Liver (tissue), 9 donors: Measurements from ENCODE around the gene JAZF1. TPM values are rescaled to one million over a fixed set of nuclear protein-coding genes. Genes with fewer than 3 reads are reported as not detected.

Experiments used
- DNase-seq: peaks from one replicate; pipeline ENCODE4 v3.0.0-alpha.2; 2017; ENCODE audit warnings: low spot score
- H3K27ac ChIP-seq, 2 donors: one replicate each; pipeline ENCODE4 v1.7.0; 2013; ENCODE audit warnings: inconsistent platforms in 2 of 2, low read length in 2 of 2, control low read depth in 1 of 2, low read depth in 1 of 2, mild to moderate bottlenecking in 1 of 2
- H3K27me3 ChIP-seq, 4 donors: one replicate each; pipeline versions ENCODE4 v1.6.1 to v1.7.0; 2013; ENCODE audit warnings: low read length in 3 of 4, inconsistent platforms in 1 of 4, mild to moderate bottlenecking in 1 of 4, moderate library complexity in 1 of 4; ENCODE audit not compliant: control insufficient read depth in 4 of 4, insufficient read depth in 4 of 4
- H3K36me3 ChIP-seq, 4 donors: one replicate each; pipeline versions ENCODE4 v1.6.1 to v1.7.0; 2013; ENCODE audit warnings: low read length in 3 of 4, mild to moderate bottlenecking in 3 of 4, low read depth in 1 of 4, moderate library complexity in 1 of 4; ENCODE audit not compliant: control insufficient read depth in 4 of 4, insufficient read depth in 3 of 4
- H3K4me1 ChIP-seq, 4 donors: one replicate each; pipeline versions ENCODE4 v1.6.1 to v1.7.0; 2013; ENCODE audit warnings: low read length in 3 of 4, mild to moderate bottlenecking in 3 of 4, moderate library complexity in 1 of 4; ENCODE audit not compliant: control insufficient read depth in 4 of 4, insufficient read depth in 4 of 4
- H3K4me3 ChIP-seq, 3 donors: one replicate each; pipeline versions ENCODE4 v1.6.1 to v1.7.0; 2013; ENCODE audit warnings: low read length in 3 of 3, control low read depth in 1 of 3, low read depth in 1 of 3, mild to moderate bottlenecking in 1 of 3
- H3K9ac ChIP-seq, 2 donors: one replicate each; pipeline ENCODE4 v1.7.0; 2013; ENCODE audit warnings: low read length in 2 of 2, mild to moderate bottlenecking in 2 of 2, moderate library complexity in 2 of 2, control low read depth in 1 of 2, low read depth in 1 of 2
- H3K9me3 ChIP-seq, 4 donors: one replicate each; pipeline versions ENCODE4 v1.6.1 to v1.7.0; 2013; ENCODE audit warnings: low read length in 3 of 4; ENCODE audit not compliant: control insufficient read depth in 4 of 4
- EGR1 ChIP-seq, 2 donors: IDR thresholded peaks; 2 replicates each; pipeline ENCODE4 v1.6.1; 2016 to 2018; ENCODE audit warnings: antibody characterized with exemption in 2 of 2, low read depth in 2 of 2
- FOXA1 ChIP-seq: IDR thresholded peaks from 2 replicates; pipeline ENCODE4 v1.6.1; 2016; ENCODE audit warnings: antibody characterized with exemption
- FOXA2 ChIP-seq: IDR thresholded peaks from 2 replicates; pipeline ENCODE4 v1.6.1; 2016; ENCODE audit warnings: antibody characterized with exemption
- GABPA ChIP-seq, 2 donors: IDR thresholded peaks in 1 of 2; conservative IDR thresholded peaks in 1 of 2; 2 replicates each; pipeline ENCODE4 v1.6.1; 2016; ENCODE audit warnings: antibody characterized with exemption in 2 of 2, mild to moderate bottlenecking in 1 of 2, moderate library complexity in 1 of 2
- HNF4A ChIP-seq, 2 donors: conservative IDR thresholded peaks; 2 replicates each; pipeline ENCODE4 v1.6.1; 2016; ENCODE audit warnings: antibody characterized with exemption in 2 of 2, mild to moderate bottlenecking in 2 of 2
- HNF4G ChIP-seq: IDR thresholded peaks from 2 replicates; pipeline ENCODE4 v1.6.1; 2016; ENCODE audit warnings: antibody characterized with exemption
- JUND ChIP-seq, 2 donors: IDR thresholded peaks; 2 replicates each; pipeline ENCODE4 v1.6.1; 2016; ENCODE audit warnings: antibody characterized with exemption in 2 of 2
- NR2F2 ChIP-seq: IDR thresholded peaks from 2 replicates; pipeline ENCODE4 v1.6.1; 2016; ENCODE audit warnings: antibody characterized with exemption
- RAD21 ChIP-seq, 2 donors: IDR thresholded peaks; 2 replicates each; pipeline ENCODE4 v1.6.1; 2016; ENCODE audit warnings: antibody characterized with exemption in 2 of 2, mild to moderate bottlenecking in 2 of 2
- RXRA ChIP-seq, 2 donors: IDR thresholded peaks; 2 replicates each; pipeline ENCODE4 v1.6.1; 2017 to 2018; ENCODE audit warnings: antibody characterized with exemption in 2 of 2, mild to moderate bottlenecking in 1 of 2
- SP1 ChIP-seq: IDR thresholded peaks from 2 replicates; pipeline ENCODE4 v1.6.1; 2018; ENCODE audit warnings: antibody characterized with exemption, mild to moderate bottlenecking
- TAF1 ChIP-seq: conservative IDR thresholded peaks from 2 replicates; pipeline ENCODE4 v1.6.1; 2016; ENCODE audit warnings: antibody characterized with exemption, mild to moderate bottlenecking
- YY1 ChIP-seq: IDR thresholded peaks from 2 replicates; pipeline ENCODE4 v1.6.1; 2016; ENCODE audit warnings: antibody characterized with exemption, mild to moderate bottlenecking
- WGBS: extraction: QIAGEN DNeasy Blood & Tissue Kit; methylation state at CpG from one replicate; pipeline ENCODE4 v1.1.7; 2013; 5-methylcytosine and 5-hydroxymethylcytosine counted together
- polyA plus RNA-seq, 2 donors: library from polyadenylated mRNA; stranded (reverse) in 1 of 2; unstranded in 1 of 2; fragments of 200-250 nt in 1 of 2; fragments of >200 nt in 1 of 2; fragmentation: Nextera tagmentation in 1 of 2; extraction: Ambion mirVana in 1 of 2; gene quantifications; one replicate each; pipeline versions ENCODE4 v1.2.1 to v1.2.3, GENCODE V29; 2013 to 2015
- total RNA-seq, 2 donors: library from RNA; depleted of rRNA; stranded (reverse); fragments of >200 nt; gene quantifications; one replicate each; pipeline ENCODE4 v1.2.3, GENCODE V29; 2014
- TF ChIP-seq, protein P1 (sequence below): fragments of 150-350 bp; IDR thresholded peaks from 2 replicates; pipeline ENCODE4 v1.5.1; 2017; ENCODE audit warnings: improper control_type of control experiment, low read depth, low read length; ENCODE audit not compliant: missing input control
- TF ChIP-seq, protein P2 (sequence below): IDR thresholded peaks from 2 replicates; pipeline ENCODE4 v1.6.1; 2016; ENCODE audit warnings: antibody characterized with exemption
- TF ChIP-seq, protein P3 (sequence below): IDR thresholded peaks from 2 replicates; pipeline ENCODE4 v1.6.1; 2016; ENCODE audit warnings: antibody characterized with exemption
- TF ChIP-seq, protein P4 (sequence below): IDR thresholded peaks from 2 replicates; pipeline ENCODE4 v1.6.1; 2016; ENCODE audit warnings: antibody characterized with exemption
- TF ChIP-seq, protein P5 (sequence below): IDR thresholded peaks from 2 replicates; pipeline ENCODE4 v1.6.1; 2016; ENCODE audit warnings: antibody characterized with exemption, mild to moderate bottlenecking
- donor health status: healthy.
- donor health status: healthy.
- donor health status: healthy.
- donor health status: healthy.
- donor health status: healthy.

Gene JAZF1
- total and polyA plus RNA-seq, 4 donors, result 2.7 to 17.8 (median 4.0) TPM

DNA sequence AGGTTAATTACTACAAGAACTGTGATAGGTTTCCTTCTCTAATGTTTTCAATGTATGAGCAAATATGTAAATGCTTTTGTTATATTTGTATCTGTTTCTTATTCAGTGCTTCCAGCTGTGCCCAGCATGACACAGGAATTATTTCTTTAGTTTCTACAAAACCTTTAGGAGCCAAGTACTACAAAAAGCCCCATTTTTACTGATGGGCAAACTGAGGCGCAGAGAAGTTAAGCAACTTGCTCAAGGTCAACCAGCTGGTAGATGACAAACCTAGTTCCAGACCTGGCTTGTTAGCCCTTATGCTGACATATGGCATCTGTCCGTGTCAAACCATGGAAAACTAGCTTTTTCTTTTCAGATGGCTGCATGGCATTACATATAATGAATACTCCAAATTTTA, 134.6 kb downstream of the JAZF1 start:
- no peak overlapping the region for H3K4me3 ChIP-seq
- H3K9me3 ChIP-seq, result no peaks in the 10 kb centered on the region
- no peak overlapping the region for H3K27ac ChIP-seq
- no peaks in the 10 kb centered on the region for H3K27me3 ChIP-seq
- whole genome bisulfite sequencing, result 98% methylated on average over 2 of the region's 2 CpGs
- no peak for DNase-seq
- TF ChIP-seq YY1, result no peak
- TF ChIP-seq FOXA2, result no peak
- no peak for TF ChIP-seq SP1
- no peak for TF ChIP-seq RAD21 (IDR thresholded peaks at IDR 0.05)
- TF ChIP-seq NR2F2, result no peak
- no peak for TF ChIP-seq HNF4G
- no peak for TF ChIP-seq TAF1
- no peak for TF ChIP-seq EGR1 (IDR thresholded peaks at IDR 0.05; ENCODE audit: low read depth in 2 of 2)
- no peak for TF ChIP-seq JUND (IDR thresholded peaks at IDR 0.05)
- TF ChIP-seq, protein P1, sequence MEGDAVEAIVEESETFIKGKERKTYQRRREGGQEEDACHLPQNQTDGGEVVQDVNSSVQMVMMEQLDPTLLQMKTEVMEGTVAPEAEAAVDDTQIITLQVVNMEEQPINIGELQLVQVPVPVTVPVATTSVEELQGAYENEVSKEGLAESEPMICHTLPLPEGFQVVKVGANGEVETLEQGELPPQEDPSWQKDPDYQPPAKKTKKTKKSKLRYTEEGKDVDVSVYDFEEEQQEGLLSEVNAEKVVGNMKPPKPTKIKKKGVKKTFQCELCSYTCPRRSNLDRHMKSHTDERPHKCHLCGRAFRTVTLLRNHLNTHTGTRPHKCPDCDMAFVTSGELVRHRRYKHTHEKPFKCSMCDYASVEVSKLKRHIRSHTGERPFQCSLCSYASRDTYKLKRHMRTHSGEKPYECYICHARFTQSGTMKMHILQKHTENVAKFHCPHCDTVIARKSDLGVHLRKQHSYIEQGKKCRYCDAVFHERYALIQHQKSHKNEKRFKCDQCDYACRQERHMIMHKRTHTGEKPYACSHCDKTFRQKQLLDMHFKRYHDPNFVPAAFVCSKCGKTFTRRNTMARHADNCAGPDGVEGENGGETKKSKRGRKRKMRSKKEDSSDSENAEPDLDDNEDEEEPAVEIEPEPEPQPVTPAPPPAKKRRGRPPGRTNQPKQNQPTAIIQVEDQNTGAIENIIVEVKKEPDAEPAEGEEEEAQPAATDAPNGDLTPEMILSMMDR, result no peak
- TF ChIP-seq, protein P2, sequence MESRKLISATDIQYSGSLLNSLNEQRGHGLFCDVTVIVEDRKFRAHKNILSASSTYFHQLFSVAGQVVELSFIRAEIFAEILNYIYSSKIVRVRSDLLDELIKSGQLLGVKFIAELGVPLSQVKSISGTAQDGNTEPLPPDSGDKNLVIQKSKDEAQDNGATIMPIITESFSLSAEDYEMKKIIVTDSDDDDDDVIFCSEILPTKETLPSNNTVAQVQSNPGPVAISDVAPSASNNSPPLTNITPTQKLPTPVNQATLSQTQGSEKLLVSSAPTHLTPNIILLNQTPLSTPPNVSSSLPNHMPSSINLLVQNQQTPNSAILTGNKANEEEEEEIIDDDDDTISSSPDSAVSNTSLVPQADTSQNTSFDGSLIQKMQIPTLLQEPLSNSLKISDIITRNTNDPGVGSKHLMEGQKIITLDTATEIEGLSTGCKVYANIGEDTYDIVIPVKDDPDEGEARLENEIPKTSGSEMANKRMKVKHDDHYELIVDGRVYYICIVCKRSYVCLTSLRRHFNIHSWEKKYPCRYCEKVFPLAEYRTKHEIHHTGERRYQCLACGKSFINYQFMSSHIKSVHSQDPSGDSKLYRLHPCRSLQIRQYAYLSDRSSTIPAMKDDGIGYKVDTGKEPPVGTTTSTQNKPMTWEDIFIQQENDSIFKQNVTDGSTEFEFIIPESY, result no peak
- TF ChIP-seq RXRA (IDR thresholded peaks at IDR 0.05), result no peak
- TF ChIP-seq, protein P3, sequence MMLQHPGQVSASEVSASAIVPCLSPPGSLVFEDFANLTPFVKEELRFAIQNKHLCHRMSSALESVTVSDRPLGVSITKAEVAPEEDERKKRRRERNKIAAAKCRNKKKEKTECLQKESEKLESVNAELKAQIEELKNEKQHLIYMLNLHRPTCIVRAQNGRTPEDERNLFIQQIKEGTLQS, result no peak
- TF ChIP-seq, protein P4, sequence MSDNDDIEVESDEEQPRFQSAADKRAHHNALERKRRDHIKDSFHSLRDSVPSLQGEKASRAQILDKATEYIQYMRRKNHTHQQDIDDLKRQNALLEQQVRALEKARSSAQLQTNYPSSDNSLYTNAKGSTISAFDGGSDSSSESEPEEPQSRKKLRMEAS, result no peak
- TF ChIP-seq, protein P5, sequence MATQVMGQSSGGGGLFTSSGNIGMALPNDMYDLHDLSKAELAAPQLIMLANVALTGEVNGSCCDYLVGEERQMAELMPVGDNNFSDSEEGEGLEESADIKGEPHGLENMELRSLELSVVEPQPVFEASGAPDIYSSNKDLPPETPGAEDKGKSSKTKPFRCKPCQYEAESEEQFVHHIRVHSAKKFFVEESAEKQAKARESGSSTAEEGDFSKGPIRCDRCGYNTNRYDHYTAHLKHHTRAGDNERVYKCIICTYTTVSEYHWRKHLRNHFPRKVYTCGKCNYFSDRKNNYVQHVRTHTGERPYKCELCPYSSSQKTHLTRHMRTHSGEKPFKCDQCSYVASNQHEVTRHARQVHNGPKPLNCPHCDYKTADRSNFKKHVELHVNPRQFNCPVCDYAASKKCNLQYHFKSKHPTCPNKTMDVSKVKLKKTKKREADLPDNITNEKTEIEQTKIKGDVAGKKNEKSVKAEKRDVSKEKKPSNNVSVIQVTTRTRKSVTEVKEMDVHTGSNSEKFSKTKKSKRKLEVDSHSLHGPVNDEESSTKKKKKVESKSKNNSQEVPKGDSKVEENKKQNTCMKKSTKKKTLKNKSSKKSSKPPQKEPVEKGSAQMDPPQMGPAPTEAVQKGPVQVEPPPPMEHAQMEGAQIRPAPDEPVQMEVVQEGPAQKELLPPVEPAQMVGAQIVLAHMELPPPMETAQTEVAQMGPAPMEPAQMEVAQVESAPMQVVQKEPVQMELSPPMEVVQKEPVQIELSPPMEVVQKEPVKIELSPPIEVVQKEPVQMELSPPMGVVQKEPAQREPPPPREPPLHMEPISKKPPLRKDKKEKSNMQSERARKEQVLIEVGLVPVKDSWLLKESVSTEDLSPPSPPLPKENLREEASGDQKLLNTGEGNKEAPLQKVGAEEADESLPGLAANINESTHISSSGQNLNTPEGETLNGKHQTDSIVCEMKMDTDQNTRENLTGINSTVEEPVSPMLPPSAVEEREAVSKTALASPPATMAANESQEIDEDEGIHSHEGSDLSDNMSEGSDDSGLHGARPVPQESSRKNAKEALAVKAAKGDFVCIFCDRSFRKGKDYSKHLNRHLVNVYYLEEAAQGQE, result no peak
- no peak for TF ChIP-seq FOXA1
- TF ChIP-seq GABPA (IDR thresholded peaks at IDR 0.05 in 1 of 2, conservative IDR thresholded peaks at IDR 0.05 in 1 of 2), result no peak
- TF ChIP-seq HNF4A (conservative IDR thresholded peaks at IDR 0.05), result no peak
- no peaks in the 10 kb centered on the region for H3K4me1 ChIP-seq
- no peaks in the 10 kb centered on the region for H3K36me3 ChIP-seq
- H3K9ac ChIP-seq, result no peak overlapping the region
